Tibial nerve (tissue), 4 donors: ENCODE measurements around the gene YAE1.

Source experiments
- EP300 ChIP-seq, 2 donors: sonication (generic); formaldehyde crosslinking; IDR thresholded peaks; one replicate each; pipeline ENCODE4 v1.6.1; 2017; ENCODE audit warnings: antibody characterized with exemption in 2 of 2, mild to moderate bottlenecking in 1 of 2
- POLR2A ChIP-seq, 2 donors: fragments of 450-650 bp; IDR thresholded peaks; one replicate each; pipeline ENCODE4 v1.6.1; 2017; ENCODE audit warnings: antibody characterized with exemption in 2 of 2, mild to moderate bottlenecking in 2 of 2, moderate library complexity in 2 of 2
- TF ChIP-seq, protein P1 (sequence below), 5 experiments: fragments of 200-600 bp in 3 of 5; fragments of 450-650 bp in 2 of 5; sonication (generic) in 3 of 5; IDR thresholded peaks; one replicate each; pipeline ENCODE4 v1.5.1; 2016 to 2019; ENCODE audit warnings: antibody characterized with exemption in 5 of 5, mild to moderate bottlenecking in 3 of 5, moderate library complexity in 2 of 5

DNA sequence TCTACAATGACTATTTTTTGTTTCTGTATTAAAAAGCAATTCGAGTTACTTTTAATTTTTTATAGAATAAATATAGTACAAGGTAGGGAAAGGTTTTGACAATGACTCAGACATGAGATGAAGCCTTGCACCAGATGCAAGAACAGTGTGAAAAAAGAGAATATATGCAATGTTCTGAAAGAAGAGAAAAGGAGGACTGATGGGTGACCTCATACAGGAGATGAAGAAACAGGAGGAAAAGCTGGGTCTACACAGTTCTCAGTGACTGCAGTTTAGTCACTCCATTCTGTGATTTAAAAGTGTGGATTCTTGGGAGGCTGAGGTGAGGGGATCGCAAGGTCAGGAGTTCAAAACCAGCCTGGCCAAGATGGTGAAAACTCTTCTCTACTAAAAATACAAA lies 38.3 kb upstream of the YAE1 start:
- TF ChIP-seq POLR2A (IDR thresholded peaks at IDR 0.05): no peak
- TF ChIP-seq, protein P1, sequence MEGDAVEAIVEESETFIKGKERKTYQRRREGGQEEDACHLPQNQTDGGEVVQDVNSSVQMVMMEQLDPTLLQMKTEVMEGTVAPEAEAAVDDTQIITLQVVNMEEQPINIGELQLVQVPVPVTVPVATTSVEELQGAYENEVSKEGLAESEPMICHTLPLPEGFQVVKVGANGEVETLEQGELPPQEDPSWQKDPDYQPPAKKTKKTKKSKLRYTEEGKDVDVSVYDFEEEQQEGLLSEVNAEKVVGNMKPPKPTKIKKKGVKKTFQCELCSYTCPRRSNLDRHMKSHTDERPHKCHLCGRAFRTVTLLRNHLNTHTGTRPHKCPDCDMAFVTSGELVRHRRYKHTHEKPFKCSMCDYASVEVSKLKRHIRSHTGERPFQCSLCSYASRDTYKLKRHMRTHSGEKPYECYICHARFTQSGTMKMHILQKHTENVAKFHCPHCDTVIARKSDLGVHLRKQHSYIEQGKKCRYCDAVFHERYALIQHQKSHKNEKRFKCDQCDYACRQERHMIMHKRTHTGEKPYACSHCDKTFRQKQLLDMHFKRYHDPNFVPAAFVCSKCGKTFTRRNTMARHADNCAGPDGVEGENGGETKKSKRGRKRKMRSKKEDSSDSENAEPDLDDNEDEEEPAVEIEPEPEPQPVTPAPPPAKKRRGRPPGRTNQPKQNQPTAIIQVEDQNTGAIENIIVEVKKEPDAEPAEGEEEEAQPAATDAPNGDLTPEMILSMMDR (IDR thresholded peaks at IDR 0.05): no peak
- TF ChIP-seq EP300 (IDR thresholded peaks at IDR 0.05): no peak
